Hepatocyte (in vitro differentiated cells): ENCODE data around the gene PTPRT. TPM values are rescaled to one million over a fixed set of nuclear protein-coding genes. Genes with fewer than 3 reads are reported as not detected.

Experiments
- DNase-seq: peaks from one replicate; pipeline ENCODE4 v3.0.0-alpha.2; 2016; ENCODE audit warnings: low spot score
- H2AFZ ChIP-seq: fragments of 200-600 bp; sonication (generic); 2 replicates; pipeline ENCODE4 v1.6.0; 2016; ENCODE audit warnings: antibody characterized with exemption, mild to moderate bottlenecking
- H3K27ac ChIP-seq: fragments of 200-600 bp; sonication (generic); 2 replicates; pipeline ENCODE4 v1.5.1; 2016; ENCODE audit warnings: mild to moderate bottlenecking
- H3K27me3 ChIP-seq: fragments of 200-600 bp; sonication (generic); 2 replicates; pipeline ENCODE4 v1.6.1; 2016
- H3K36me3 ChIP-seq: fragments of 200-600 bp; sonication (generic); replicated peaks from 2 replicates; pipeline ENCODE4 v1.5.1; 2016; ENCODE audit warnings: low read depth; ENCODE audit not compliant: insufficient read depth
- H3K4me1 ChIP-seq: fragments of 200-600 bp; sonication (generic); 2 replicates; pipeline ENCODE4 v1.5.1; 2016; ENCODE audit warnings: mild to moderate bottlenecking, moderate library complexity; ENCODE audit not compliant: insufficient read depth
- H3K4me2 ChIP-seq: fragments of 200-600 bp; sonication (generic); 2 replicates; pipeline ENCODE4 v1.6.0; 2016
- H3K4me3 ChIP-seq: fragments of 200-600 bp; sonication (generic); 2 replicates; pipeline ENCODE4 v1.5.1; 2016; ENCODE audit warnings: mild to moderate bottlenecking
- H3K79me2 ChIP-seq: fragments of 200-600 bp; sonication (generic); 2 replicates; pipeline ENCODE4 v1.6.0; 2017; ENCODE audit warnings: mild to moderate bottlenecking
- H3K9me2 ChIP-seq: fragments of 200-600 bp; sonication (generic); replicated peaks from 2 replicates; pipeline ENCODE4 v1.6.0; 2017; ENCODE audit warnings: mild to moderate bottlenecking; ENCODE audit not compliant: insufficient read depth
- H3K9me3 ChIP-seq: fragments of 200-600 bp; sonication (generic); 2 replicates; pipeline ENCODE4 v1.5.1; 2016; ENCODE audit warnings: low read depth, mild to moderate bottlenecking
- H4K20me1 ChIP-seq: fragments of 200-600 bp; sonication (generic); 2 replicates; pipeline ENCODE4 v1.6.0; 2016; ENCODE audit warnings: mild to moderate bottlenecking; ENCODE audit not compliant: insufficient read depth, poor library complexity, severe bottlenecking
- CTCF ChIP-seq: fragments of 200-600 bp; sonication (generic); IDR thresholded peaks from 2 replicates; pipeline ENCODE4 v1.5.1; 2016; ENCODE audit warnings: antibody characterized with exemption, mild to moderate bottlenecking; ENCODE audit not compliant: poor library complexity
- EZH2 ChIP-seq: fragments of 200-600 bp; sonication (generic); IDR thresholded peaks from 2 replicates; pipeline ENCODE4 v1.6.1; 2016; ENCODE audit warnings: antibody characterized with exemption, mild to moderate bottlenecking, borderline replicate concordance
- EZH2phosphoT487 ChIP-seq: fragments of 200-600 bp; sonication (generic); IDR thresholded peaks from one replicate; pipeline ENCODE4 v1.6.1; 2018; ENCODE audit warnings: antibody characterized with exemption, mild to moderate bottlenecking, low read depth, moderate library complexity; ENCODE audit not compliant: unreplicated experiment, severe bottlenecking
- WGBS: methylation state at CpG from one replicate; pipeline ENCODE4 v1.1.6; 2016; ENCODE audit warnings: low lambda C conversion rate; ENCODE audit errors: missing lambda C conversion rate; 5-methylcytosine and 5-hydroxymethylcytosine counted together
- polyA plus RNA-seq: library from polyadenylated mRNA; unstranded; fragments of >200 nt; fragmentation: Nextera tagmentation; extraction: Ambion mirVana; gene quantifications from 2 replicates; pipeline ENCODE4 v1.2.1, GENCODE V29; 2016
- total RNA-seq: library from RNA; depleted of rRNA; stranded (reverse); fragments of >200 nt; gene quantifications from 2 replicates; pipeline ENCODE4 v1.2.3, GENCODE V29; 2014

The PTPRT gene
- total and polyA plus RNA-seq, 2 experiments from 2014 or later, result 0.47 to 0.83 TPM

- Histone ChIP-seq H3K9me2 (no peaks in the 10 kb centered on the region), H2AFZ (no peak overlapping the region), H4K20me1 (no peaks in the 10 kb centered on the region), H3K79me2 (no peaks in the 10 kb centered on the region), H3K4me2 (no peak overlapping the region), H3K9me3 (no peaks in the 10 kb centered on the region), H3K27me3 (no peaks in the 10 kb centered on the region), H3K27ac (no peak overlapping the region), H3K4me3 (no peak overlapping the region), H3K4me1 (no peaks in the 10 kb centered on the region), H3K36me3 (no peaks in the 10 kb centered on the region)
- peak; percentile 22 for DNase-seq
- 32% methylated on average over 6 of the region's 6 CpGs for WGBS
- TF ChIP-seq CTCF (peak; percentile 35), EZH2phosphoT487 (no peak), EZH2 (no peak)
Measured at GRCh38 chr20:42483730-42484303, 705.9 kb downstream of the PTPRT start.

GRCh38 chr20:42482808-42483207, 706.9 kb downstream of the PTPRT start:
- no peak overlapping the region for H3K4me3 ChIP-seq
- no peak overlapping the region for H3K27ac ChIP-seq
- H3K9me3 ChIP-seq, result no peaks in the 10 kb centered on the region
- no peaks in the 10 kb centered on the region for H3K36me3 ChIP-seq
- no peaks in the 10 kb centered on the region for H3K27me3 ChIP-seq
- 91% methylated on average over 3 of the region's 3 CpGs for WGBS
- TF ChIP-seq EZH2 (no peak), CTCF (no peak), EZH2phosphoT487 (no peak)
- no peaks in the 10 kb centered on the region for H4K20me1 ChIP-seq
- H2AFZ ChIP-seq, result no peak overlapping the region
- no peaks in the 10 kb centered on the region for H3K4me1 ChIP-seq
- no peaks in the 10 kb centered on the region for H3K79me2 ChIP-seq
- DNase-seq, result no peak
- no peak overlapping the region for H3K4me2 ChIP-seq
- H3K9me2 ChIP-seq, result no peaks in the 10 kb centered on the region

GRCh38 chr20:42475773-42476172, 713.9 kb downstream of the PTPRT start:
- H3K9me3 ChIP-seq, result no peaks in the 10 kb centered on the region
- no peak for TF ChIP-seq EZH2
- no peaks in the 10 kb centered on the region for H3K27me3 ChIP-seq
- no peak overlapping the region for H3K4me2 ChIP-seq
- no peaks in the 10 kb centered on the region for H3K4me1 ChIP-seq
- WGBS, result 92% methylated on average over 7 of the region's 7 CpGs
- H3K36me3 ChIP-seq, result no peaks in the 10 kb centered on the region
- H3K4me3 ChIP-seq, result no peak overlapping the region
- no peaks in the 10 kb centered on the region for H4K20me1 ChIP-seq
- no peaks in the 10 kb centered on the region for H3K9me2 ChIP-seq
- no peak overlapping the region for H2AFZ ChIP-seq
- no peak for DNase-seq
- no peaks in the 10 kb centered on the region for H3K79me2 ChIP-seq
- H3K27ac ChIP-seq, result no peak overlapping the region

GRCh38 chr20:42474646-42475045, 715.1 kb downstream of the PTPRT start:
- WGBS, result 91% methylated on average over 6 of the region's 6 CpGs
- no peaks in the 10 kb centered on the region for H3K9me2 ChIP-seq
- H3K79me2 ChIP-seq, result no peaks in the 10 kb centered on the region
- no peak overlapping the region for H3K4me3 ChIP-seq
- no peaks in the 10 kb centered on the region for H3K27me3 ChIP-seq
- no peaks in the 10 kb centered on the region for H3K9me3 ChIP-seq
- H3K36me3 ChIP-seq, result no peaks in the 10 kb centered on the region
- no peak overlapping the region for H2AFZ ChIP-seq
- no peaks in the 10 kb centered on the region for H4K20me1 ChIP-seq
- no peak for DNase-seq
- no peaks in the 10 kb centered on the region for H3K4me1 ChIP-seq
- H3K4me2 ChIP-seq, result no peak overlapping the region
- no peak overlapping the region for H3K27ac ChIP-seq
- no peak for TF ChIP-seq EZH2phosphoT487
- TF ChIP-seq EZH2, result no peak
- no peak for TF ChIP-seq CTCF
